GM18870 (cell line): Measurements from ENCODE around the gene DPYSL4.

Experiments used
- ATAC-seq: cut with Tn5 transposase; IDR thresholded peaks from one replicate; pipeline ENCODE4 v1.9.1; 2021; ENCODE audit warnings: moderate library complexity; ENCODE audit not compliant: unreplicated experiment

DPYSL4 gene

GRCh38 chr10:132162590-132163277 is 24.0 kb upstream of the DPYSL4 start:
- no peak for ATAC-seq

GRCh38 chr10:132163278-132163765 is 23.4 kb upstream of the DPYSL4 start:
- no peak for ATAC-seq

GRCh38 chr10:132163826-132164515 is 22.8 kb upstream of the DPYSL4 start:
- no peak for ATAC-seq

- ATAC-seq = no peak
Observed at GRCh38 chr10:132164761-132165278, 21.9 kb upstream of the DPYSL4 start.

- ATAC-seq = no peak
Observed at GRCh38 chr10:132165416-132165980, 21.2 kb upstream of the DPYSL4 start.

- ATAC-seq = no peak
Observed at GRCh38 chr10:132166216-132166950, 20.4 kb upstream of the DPYSL4 start.

GRCh38 chr10:132167041-132167674 is 19.6 kb upstream of the DPYSL4 start:
- ATAC-seq = no peak

GRCh38 chr10:132167976-132168375 is 18.8 kb upstream of the DPYSL4 start:
- ATAC-seq = no peak

GRCh38 chr10:132168571-132169030 is 18.1 kb upstream of the DPYSL4 start:
- ATAC-seq = no peak

GRCh38 chr10:132169031-132169765 is 17.6 kb upstream of the DPYSL4 start:
- no peak for ATAC-seq

GRCh38 chr10:132169766-132170560 is 16.8 kb upstream of the DPYSL4 start:
- no peak for ATAC-seq

GRCh38 chr10:132170561-132171361 is 16.0 kb upstream of the DPYSL4 start:
- no peak for ATAC-seq

- ATAC-seq = no peak
Observed at GRCh38 chr10:132172091-132173066, 14.4 kb upstream of the DPYSL4 start.

GRCh38 chr10:132173185-132173584 is 13.6 kb upstream of the DPYSL4 start:
- ATAC-seq = no peak

GRCh38 chr10:132174237-132174636 is 12.5 kb upstream of the DPYSL4 start:
- no peak for ATAC-seq

- no peak for ATAC-seq
Observed at GRCh38 chr10:132175408-132175807, 11.3 kb upstream of the DPYSL4 start.
